GM18519 (cell line): ENCODE results near the gene ABCA9.
"Not testable (repeated sequence)": the region's sequence is repeated elsewhere in the genome, so short reads cannot be mapped to it uniquely, and the experiment has no call there.

Source experiments
- ATAC-seq: cut with Tn5 transposase; IDR thresholded peaks from one replicate; pipeline ENCODE4 v1.9.1; 2021; ENCODE audit warnings: mild to moderate bottlenecking, moderate library complexity; ENCODE audit not compliant: unreplicated experiment, low FRiP score

Gene ABCA9

GRCh38 chr17:69060822-69061221 is at the start of gene ABCA9:
Gene ABCA9, minus strand, starts transcription at chr17:69060927. Its CDS starts 9,801 bp downstream, at chr17:69051126.
- ATAC-seq, result no peak

DNA sequence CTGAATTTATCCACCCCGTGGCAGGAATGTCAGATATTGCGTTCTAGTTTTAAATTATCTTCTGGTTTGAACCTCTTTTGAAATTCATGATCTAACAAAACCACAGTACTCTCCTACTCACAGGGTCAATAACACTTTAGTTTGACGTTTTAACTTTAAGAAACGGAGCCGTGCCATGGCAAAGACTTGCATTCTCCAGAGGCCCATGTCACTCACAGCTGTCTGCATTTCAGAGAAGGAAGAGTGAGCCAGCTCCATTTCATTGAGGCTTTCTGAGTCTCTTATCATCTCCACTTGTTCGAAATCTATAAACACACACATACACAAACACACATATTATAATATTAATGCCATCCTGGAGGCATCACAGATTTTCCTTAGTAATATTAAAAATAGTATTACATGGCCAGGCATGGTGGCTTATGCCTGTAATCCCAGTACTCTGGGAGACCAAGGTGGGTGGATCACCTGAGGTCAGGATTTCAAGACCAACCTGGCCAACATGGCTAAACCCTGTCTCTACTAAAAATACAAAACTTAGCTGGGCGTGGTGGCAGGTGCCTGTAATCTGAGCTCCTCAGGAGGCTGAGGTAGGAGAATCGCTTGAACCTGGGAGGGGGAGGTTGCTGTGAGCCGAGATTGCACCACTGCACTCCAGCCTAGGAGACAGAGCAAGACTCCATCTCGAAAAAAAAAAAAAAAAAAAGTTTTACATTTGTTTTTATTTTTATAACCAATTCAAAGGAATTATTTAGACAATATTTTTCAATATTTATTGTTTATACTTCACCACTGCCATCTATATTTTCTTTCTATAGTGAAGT is 45.4 kb upstream of the ABCA9 start:
- ATAC-seq, result no peak

- ATAC-seq, result no peak
Measured at GRCh38 chr17:69103557-69104233, 43.0 kb upstream of the ABCA9 start.

- no peak for ATAC-seq
Measured at GRCh38 chr17:69098625-69099024, 37.9 kb upstream of the ABCA9 start.

GRCh38 chr17:69096541-69096940 is 35.8 kb upstream of the ABCA9 start:
- ATAC-seq, result no peak

DNA sequence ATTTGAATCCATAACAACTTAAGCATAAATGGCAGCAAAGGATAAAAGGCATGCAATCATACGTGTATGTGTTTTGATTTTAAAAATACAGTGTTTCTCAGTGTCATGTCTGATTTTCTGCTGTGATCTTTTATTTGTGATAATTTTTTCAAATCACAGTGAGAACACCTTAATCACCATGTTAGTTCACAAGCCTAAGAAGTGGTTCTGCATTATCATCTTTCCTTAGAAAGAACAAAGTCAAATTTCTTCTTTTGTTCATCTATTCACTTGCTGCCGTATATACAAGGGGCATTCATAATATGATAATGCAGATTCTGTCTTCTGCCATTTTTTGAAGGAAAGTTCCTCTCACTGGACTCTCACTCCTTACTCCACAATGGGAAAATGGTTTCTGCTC is 33.3 kb upstream of the ABCA9 start:
- no peak for ATAC-seq

DNA sequence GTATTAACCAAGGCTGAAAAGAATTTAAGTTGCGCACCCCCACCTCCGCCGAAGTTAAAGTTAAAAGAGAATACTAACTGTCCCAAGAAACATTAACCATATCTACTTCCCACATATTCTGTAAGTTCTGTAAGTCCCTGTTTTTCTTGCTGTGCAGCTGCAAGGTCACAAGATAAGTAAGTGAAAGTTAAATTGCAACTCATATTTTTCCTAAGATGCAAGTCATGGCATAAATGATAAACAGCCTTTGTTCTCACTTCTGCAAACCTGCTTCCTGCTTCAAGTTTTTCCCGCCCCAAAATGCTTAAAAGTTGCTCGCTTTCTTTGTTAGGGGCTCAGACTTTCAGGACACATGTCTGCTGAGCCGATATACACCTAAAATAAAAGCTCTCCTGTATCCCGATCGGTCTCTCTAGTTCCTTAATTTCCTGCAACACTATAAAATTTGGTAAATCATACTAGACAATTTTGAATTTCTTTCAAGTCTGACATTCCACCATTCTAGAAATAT is 32.6 kb upstream of the ABCA9 start:
- ATAC-seq, result no peak

- ATAC-seq, result no peak
Measured at GRCh38 chr17:69090365-69090764, 29.6 kb upstream of the ABCA9 start.

- no peak for ATAC-seq
Measured at GRCh38 chr17:69088643-69089200, 28.0 kb upstream of the ABCA9 start.

DNA sequence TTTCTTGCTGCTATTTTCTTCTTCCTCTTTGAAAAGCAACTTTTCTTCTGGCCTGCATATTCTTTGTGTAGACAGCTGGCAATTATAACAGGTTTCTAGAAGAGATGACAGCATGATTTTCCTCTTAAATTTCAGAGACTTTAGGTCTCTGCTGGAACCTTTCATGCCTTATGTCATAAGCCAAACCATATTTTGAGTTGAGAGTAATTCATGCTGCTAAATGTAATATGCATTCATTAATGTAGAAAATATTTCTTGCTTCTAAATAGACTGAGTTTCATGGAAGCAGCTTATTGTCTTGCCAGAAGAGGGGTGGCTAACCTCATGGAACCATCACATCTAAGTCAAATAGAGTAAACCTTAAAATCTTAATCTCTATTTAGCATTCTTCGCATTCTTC is 25.9 kb upstream of the ABCA9 start:
- ATAC-seq, result no peak

GRCh38 chr17:69084911-69085310 is 24.2 kb upstream of the ABCA9 start:
- ATAC-seq, result no peak

- ATAC-seq, result no peak
Measured at GRCh38 chr17:69082696-69083095, 22.0 kb upstream of the ABCA9 start.

DNA sequence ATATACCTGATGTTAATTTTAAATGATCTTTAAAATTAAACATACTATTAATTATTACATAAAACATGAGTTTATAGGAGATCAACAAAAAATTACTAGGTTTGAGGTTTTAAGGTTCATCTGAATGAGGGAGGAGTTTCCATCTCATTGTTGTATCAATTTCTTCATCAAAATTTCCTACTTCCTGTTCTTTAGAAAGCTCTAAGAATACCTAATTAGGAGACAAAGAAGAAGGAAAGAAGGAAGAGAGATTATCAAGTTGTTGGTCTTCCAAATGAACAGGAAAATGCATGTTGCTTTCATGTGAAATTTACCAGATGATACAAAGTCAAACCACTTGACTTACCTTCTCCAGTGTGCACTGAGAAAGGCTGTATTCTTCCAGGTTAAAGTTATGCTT is 18.1 kb upstream of the ABCA9 start:
- no peak for ATAC-seq

DNA sequence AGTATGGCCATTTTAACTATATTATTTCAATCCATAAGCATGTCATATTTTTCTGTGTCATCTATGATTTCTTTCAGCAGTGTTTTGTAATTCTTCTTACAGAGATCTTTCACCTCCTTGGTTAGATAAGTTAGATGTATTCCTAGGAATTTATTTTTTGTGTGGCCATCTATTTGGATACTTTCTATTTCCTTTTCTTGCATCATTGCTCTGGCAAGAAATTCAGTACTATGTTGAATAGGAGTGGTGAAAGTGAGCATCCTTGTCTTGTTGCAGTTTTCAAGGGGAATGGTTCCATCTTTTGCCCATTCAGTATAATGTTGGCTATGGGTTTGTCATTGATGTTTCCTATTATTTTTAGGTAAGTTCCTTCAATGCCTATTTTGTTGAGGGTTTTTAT is 15.1 kb upstream of the ABCA9 start:
- ATAC-seq, result no peak

DNA sequence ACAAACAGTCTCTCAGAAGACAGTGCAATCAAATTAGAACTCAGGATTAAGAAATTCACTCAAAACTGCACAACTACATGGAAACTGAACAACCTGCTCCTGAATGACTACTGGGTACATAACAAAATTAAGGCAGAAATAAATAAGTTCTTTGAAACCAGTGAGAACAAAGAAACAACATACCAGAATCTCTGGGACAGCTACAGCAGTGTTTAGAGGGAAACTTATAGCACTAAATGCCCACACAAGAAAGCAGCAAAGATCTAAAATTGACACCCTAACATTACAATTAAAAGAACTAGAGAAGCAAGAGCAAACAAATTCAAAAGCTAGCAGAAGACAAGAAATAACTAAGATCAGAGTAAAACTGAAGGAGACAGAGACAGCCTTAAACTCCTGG is 12.7 kb upstream of the ABCA9 start:
- ATAC-seq, result not testable (repeated sequence)

- not testable (repeated sequence) for ATAC-seq
Measured at GRCh38 chr17:69072803-69073256, 12.1 kb upstream of the ABCA9 start.

GRCh38 chr17:69071233-69071586 is 10.5 kb upstream of the ABCA9 start:
- not testable (repeated sequence) for ATAC-seq

DNA sequence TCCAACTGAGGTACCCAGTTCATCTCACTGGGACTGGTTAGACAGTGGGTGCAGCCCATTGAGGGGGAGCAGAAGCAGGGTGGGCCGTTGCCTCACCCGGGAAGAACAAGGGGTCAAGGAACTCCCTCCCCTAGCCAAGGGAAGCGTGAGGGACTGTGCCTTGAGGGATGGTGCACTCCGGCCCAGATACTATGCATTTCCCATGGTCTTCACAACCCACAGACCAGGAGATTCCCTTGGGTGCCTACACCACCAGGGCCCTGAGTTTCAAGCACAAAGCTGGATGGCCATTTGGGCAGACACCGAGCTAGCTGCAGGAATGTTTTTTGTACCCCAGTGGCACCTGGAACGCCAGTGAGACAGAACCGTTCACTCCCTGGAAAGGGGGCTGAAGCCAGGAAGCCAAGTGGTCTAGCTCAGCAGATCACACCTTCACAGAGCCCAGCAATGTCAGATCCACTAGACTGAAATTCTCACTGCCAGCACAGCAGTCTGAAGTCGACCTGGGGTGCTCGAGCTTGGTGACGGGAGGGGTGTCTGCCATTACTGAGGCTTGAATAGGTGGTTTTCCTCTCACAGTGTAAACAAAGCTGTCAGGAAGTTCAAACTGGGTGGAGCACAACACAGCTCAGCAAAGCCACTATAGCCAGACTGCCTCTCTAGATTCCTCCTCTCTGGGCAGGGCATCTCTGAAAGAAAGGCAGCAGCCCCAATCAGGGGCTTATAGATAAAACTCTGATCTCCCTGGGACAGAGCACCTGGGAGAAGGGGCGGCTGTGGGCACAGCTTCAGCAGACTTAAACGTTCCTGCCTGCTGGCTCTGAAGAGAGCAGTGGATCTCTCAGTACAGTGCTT is 9.9 kb upstream of the ABCA9 start:
- ATAC-seq, result not testable (repeated sequence)

DNA sequence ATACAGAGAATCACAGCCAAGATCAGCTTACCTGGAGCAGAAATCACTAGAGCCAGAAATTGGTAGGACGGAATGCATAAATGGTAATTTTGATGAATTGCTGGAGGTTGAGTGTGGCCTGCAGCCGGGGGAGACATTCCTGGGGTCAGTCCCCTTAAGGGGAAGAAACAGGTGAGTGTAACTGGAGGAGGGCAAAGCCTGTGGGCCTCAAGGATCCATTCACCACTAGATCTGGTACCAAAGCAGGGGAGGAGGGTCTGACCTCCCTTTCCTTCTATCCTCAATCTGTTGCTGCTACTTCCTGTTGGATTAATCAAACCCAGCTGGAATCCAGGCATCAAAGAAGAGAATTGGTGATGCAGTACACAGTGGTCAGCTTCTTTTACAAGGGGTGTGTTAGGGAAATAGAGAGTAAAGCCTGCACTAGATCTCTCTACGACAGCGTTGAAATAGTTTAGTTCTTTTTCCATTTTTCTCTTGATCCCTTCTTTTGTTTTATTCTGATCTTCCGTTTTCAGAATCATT is 8.6 kb upstream of the ABCA9 start:
- no peak for ATAC-seq
